Esophagus mucosa (tissue), 1 donor: Measurements from ENCODE around the gene ANTXR1. TPM values are rescaled to one million over a fixed set of nuclear protein-coding genes. Genes with fewer than 3 reads are reported as not detected.

Source experiments
- ATAC-seq: fragments of 200-7000 bp; cut with Tn5 transposase; one replicate; pipeline ENCODE4 v1.9.1; 2020
- total RNA-seq: library from RNA; stranded (reverse); gene quantifications from one replicate; pipeline ENCODE4 v1.2.4, GENCODE V29; 2023
- donor health status: DM: yes; HTN: yes; CAD: no.

Gene ANTXR1
- 13.9 TPM for total RNA-seq

- ATAC-seq, result peak; percentile 53
Observed at GRCh38 chr2:69013142-69013839, at the start of gene ANTXR1. TSS of gene ANTXR1 (plus strand) at chr2:69013179. CDS start at chr2:69013500, 321 bp downstream.

GRCh38 chr2:68964282-68964681, 48.7 kb upstream of the ANTXR1 start:
- no peak for ATAC-seq

- ATAC-seq, result no peak
Observed at GRCh38 chr2:68968221-68968620, 44.8 kb upstream of the ANTXR1 start.

GRCh38 chr2:68969736-68970490, 43.1 kb upstream of the ANTXR1 start:
- ATAC-seq, result no peak

- no peak for ATAC-seq
Observed at GRCh38 chr2:68970566-68971265, 42.3 kb upstream of the ANTXR1 start.

- ATAC-seq, result no peak
Observed at GRCh38 chr2:68971591-68972231, 41.3 kb upstream of the ANTXR1 start.

- ATAC-seq, result no peak
Observed at GRCh38 chr2:68974251-68974650, 38.7 kb upstream of the ANTXR1 start, which contains the start of gene GKN1. TSS of gene GKN1 (plus strand) at chr2:68974636. CDS start at chr2:68974678, 42 bp downstream.

GRCh38 chr2:68974946-68975665, 37.9 kb upstream of the ANTXR1 start:
- ATAC-seq, result no peak

GRCh38 chr2:68975844-68976243, 37.1 kb upstream of the ANTXR1 start:
- ATAC-seq, result no peak

GRCh38 chr2:68977453-68977852, 35.5 kb upstream of the ANTXR1 start:
- no peak for ATAC-seq

- ATAC-seq, result no peak
Observed at GRCh38 chr2:68978098-68978497, 34.9 kb upstream of the ANTXR1 start.

- ATAC-seq, result no peak
Observed at GRCh38 chr2:68980956-68981355, 32.0 kb upstream of the ANTXR1 start.

GRCh38 chr2:68987021-68987503, 25.9 kb upstream of the ANTXR1 start:
- ATAC-seq, result no peak

GRCh38 chr2:68989035-68989434, 23.9 kb upstream of the ANTXR1 start:
- no peak for ATAC-seq

- ATAC-seq, result no peak
Observed at GRCh38 chr2:68992341-68992740, 20.6 kb upstream of the ANTXR1 start.

GRCh38 chr2:68992933-68993332, 20.0 kb upstream of the ANTXR1 start:
- ATAC-seq, result no peak

GRCh38 chr2:68993660-68994059, 19.3 kb upstream of the ANTXR1 start:
- no peak for ATAC-seq

- no peak for ATAC-seq
Observed at GRCh38 chr2:68994864-68995263, 18.1 kb upstream of the ANTXR1 start.

GRCh38 chr2:68995916-68996315, 17.1 kb upstream of the ANTXR1 start:
- ATAC-seq, result no peak

GRCh38 chr2:68997401-68997800, 15.6 kb upstream of the ANTXR1 start:
- ATAC-seq, result no peak

- no peak for ATAC-seq
Observed at GRCh38 chr2:69001879-69002278, 11.1 kb upstream of the ANTXR1 start.

- ATAC-seq, result no peak
Observed at GRCh38 chr2:69003731-69004130, 9.2 kb upstream of the ANTXR1 start.
